NCI-H2171 treated with DMSO at 0.1 percent for 48 hours (cell line): Measurements from ENCODE around the gene SLC6A1.

Experiments used
- DNase-seq: peaks from one replicate; lab custom pipeline; 2025; lab: John Stamatoyannopoulos, UW

SLC6A1 gene

GRCh38 chr3:10993729-10994065, 1.1 kb downstream of the SLC6A1 start:
- DNase-seq, result no peak

- DNase-seq, result no peak
These were observed 1.8 kb downstream of the SLC6A1 start for GRCh38 chr3:10994306-10994705.

GRCh38 chr3:10995871-10996270, 3.3 kb downstream of the SLC6A1 start:
- no peak for DNase-seq

GRCh38 chr3:10996345-10997013, 3.9 kb downstream of the SLC6A1 start:
- no peak for DNase-seq

- no peak for DNase-seq
These were observed 4.6 kb downstream of the SLC6A1 start for GRCh38 chr3:10997196-10997595.

GRCh38 chr3:10998542-10998941, 6.0 kb downstream of the SLC6A1 start:
- DNase-seq, result no peak

- no peak for DNase-seq
These were observed 6.9 kb downstream of the SLC6A1 start for GRCh38 chr3:10999221-11000107.

- no peak for DNase-seq
These were observed 8.0 kb downstream of the SLC6A1 start for GRCh38 chr3:11000528-11000927.

- DNase-seq, result no peak
These were observed 8.6 kb downstream of the SLC6A1 start for GRCh38 chr3:11001020-11001657.

- DNase-seq, result no peak
These were observed 9.1 kb downstream of the SLC6A1 start for GRCh38 chr3:11001658-11002021.

- DNase-seq, result peak; percentile 49
These were observed 9.8 kb downstream of the SLC6A1 start for GRCh38 chr3:11002371-11002807.

- DNase-seq, result no peak
These were observed 12.0 kb downstream of the SLC6A1 start for GRCh38 chr3:11004563-11004962.

GRCh38 chr3:11005686-11006256, 13.2 kb downstream of the SLC6A1 start:
- DNase-seq, result no peak

GRCh38 chr3:11006986-11007933, 14.7 kb downstream of the SLC6A1 start:
- no peak for DNase-seq

GRCh38 chr3:11009898-11010297, 17.4 kb downstream of the SLC6A1 start:
- no peak for DNase-seq

GRCh38 chr3:11010426-11011165, 18.0 kb downstream of the SLC6A1 start:
- DNase-seq, result no peak

- no peak for DNase-seq
These were observed 21.7 kb downstream of the SLC6A1 start for GRCh38 chr3:11014253-11014652.

- DNase-seq, result no peak
These were observed 22.2 kb downstream of the SLC6A1 start for GRCh38 chr3:11014752-11015151.

- no peak for DNase-seq
These were observed 22.8 kb downstream of the SLC6A1 start for GRCh38 chr3:11015369-11015768.

GRCh38 chr3:11016727-11017126, 24.2 kb downstream of the SLC6A1 start:
- no peak for DNase-seq
